ENCODE data around the gene LRP1B.
"Not testable (repeated sequence)": the region's sequence is repeated elsewhere in the genome, so short reads cannot be mapped to it uniquely, and the experiment has no call there.

LRP1B gene

DNA sequence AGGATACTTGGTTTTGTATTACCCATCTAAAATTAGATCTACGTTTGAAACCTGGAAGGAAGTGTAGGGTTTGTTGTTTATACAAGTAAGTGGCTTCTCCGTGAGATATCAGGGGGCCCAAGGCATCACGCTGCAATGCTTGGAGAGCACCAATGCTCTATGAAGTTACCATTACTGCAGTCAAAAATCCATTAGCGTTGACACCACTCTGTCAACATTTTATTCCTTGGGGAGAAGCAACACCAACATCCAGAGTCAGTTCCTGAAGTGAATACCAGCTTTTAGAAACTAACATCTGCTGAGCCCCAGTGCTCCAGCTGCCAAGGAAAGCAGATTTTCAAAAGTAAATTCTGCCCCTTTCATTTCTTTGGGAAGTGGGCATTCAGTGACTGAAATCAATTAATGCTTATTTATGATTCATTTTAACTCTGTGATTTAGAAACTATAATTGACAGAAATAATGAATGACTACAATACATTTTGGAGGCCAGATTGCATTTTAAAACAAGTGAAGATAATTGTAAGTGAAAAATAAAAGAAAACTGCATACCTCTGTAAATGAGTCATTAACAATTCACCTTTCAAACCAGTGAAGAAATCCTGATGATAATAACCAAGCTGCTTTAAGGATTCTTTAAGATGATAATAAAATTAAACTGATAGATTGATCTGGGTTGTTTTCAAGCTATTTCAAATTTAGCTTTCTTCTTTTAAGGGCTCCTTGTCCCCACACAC lies 30.5 kb downstream of the LRP1B start:
- no peak for DNase-seq

- no peak for DNase-seq
Observed at GRCh38 chr2:142097711-142098110, 33.1 kb downstream of the LRP1B start.

DNA sequence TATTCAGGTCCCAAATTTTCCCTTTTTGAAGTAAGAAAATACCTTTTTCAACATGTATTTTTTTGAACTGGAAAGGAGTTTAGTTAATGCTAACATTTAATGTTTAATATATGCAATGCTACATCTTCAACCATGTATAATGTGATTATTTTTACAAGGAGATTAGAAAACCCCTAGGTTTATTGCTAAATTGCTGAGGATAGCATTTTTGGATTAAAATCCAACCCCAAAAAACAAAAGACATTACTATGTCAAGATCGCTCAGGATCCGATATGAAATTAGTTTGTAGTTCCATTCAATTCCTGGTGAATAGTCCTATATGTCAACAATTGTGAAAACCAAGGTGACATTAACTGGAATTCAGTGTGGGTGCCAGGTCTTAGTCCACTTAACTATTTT lies 35.2 kb downstream of the LRP1B start:
- DNase-seq: no peak

GRCh38 chr2:142094233-142094632 lies 36.6 kb downstream of the LRP1B start:
- no peak for DNase-seq

DNA sequence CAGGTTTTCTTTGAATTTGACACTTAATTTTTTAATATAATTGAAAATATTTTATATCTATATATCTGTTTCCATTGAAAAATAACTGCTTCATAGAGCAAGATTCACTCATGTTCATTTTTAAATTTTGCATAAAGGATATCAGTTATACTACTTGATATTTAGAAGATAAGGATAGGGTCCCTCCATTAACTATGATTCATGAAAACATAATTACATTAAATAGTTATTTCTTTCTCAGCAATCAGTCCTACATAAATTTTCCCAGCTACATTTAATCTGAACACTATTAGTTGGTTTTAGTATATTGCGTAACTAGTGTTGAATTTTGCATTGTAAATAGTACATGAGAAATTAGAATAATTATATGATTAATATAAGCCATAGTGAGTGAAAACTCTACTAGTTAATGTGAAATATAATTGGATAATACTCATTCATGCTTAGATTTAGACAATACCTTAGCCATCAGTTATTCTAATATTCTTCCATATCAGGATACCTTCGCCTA lies 42.7 kb downstream of the LRP1B start:
- DNase-seq: no peak

- DNase-seq: not testable (repeated sequence)
Observed at GRCh38 chr2:142087585-142087984, 43.2 kb downstream of the LRP1B start.

DNA sequence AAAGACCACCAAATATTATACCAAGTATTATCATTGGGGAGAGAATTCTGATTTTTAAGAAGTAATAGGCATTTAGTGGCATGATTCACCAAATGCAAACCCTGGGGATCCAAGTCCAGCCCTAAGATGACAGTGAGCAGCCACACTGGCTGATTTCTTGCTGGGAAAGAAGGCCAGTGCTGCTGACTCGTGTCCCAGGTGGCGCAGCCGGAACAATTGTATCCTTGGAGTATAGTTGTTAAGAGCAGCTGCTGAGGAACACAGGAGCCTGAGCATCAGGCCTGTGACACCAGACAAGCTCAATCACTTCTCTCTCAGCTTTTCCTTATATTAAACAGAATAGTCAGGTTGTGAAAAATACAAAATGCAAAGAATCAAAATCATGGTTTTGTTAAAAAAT lies 48.4 kb downstream of the LRP1B start:
- no peak for DNase-seq

GRCh38 chr2:142076317-142076716 lies 54.5 kb downstream of the LRP1B start:
- DNase-seq: no peak

DNA sequence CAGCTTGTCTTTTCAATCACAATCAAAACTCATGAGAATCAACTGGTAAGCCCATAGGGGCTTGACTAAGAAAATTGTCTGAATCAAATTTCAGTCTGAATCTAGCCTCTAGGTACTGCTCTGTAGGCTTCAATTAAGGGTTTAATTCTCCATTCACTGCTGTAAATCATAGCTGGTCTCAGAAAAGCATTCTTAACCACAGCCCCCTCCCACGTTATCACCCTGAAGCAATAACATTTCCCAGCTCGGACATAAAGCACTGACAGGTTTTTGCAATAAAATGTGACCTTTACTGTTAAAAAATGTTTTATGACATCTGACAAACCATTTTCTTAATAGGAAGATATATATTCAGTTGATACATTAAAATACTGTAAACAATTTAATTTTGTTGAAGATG lies 55.0 kb downstream of the LRP1B start:
- no peak for DNase-seq

- no peak for DNase-seq
Observed at GRCh38 chr2:142069251-142069888, 61.4 kb downstream of the LRP1B start.

- no peak for DNase-seq
Observed at GRCh38 chr2:142065700-142066099, 65.1 kb downstream of the LRP1B start.

DNA sequence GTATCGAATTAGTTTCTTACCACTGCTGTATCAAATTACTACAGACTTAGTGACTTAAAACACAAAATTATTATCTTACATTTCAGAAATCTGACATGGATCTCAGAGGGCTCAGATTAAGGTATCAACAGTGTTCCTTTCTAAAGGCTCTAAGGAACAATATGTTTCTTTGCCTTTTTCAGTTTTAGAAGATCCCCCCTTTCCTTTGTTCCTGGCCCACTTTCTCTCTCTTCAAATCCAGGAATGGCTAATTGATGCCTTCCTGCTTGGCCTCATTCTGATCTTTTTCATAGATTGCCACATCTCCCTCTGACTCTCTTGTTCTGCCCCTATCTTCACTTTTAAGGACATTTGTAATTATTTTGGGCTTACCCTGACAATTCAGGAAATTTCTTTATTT lies 65.7 kb downstream of the LRP1B start:
- no peak for DNase-seq

DNA sequence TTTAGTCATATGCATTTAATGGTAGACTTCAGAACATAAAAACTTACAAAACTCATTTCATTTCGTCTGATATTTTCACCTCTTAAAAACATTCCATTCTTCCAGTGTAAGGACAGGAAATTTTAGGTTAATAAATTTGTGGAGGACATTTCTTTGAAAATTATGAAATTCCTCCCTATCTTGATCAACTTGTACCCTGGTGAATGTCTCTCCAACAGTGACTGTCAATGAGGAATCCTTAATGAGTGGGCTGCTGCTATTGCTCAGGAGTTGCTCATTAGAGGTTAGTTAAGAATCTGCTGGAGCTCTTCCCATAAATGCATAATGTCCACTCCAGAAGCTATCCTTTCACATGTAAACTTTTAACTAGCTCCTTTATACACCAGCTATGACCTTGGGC lies 69.1 kb downstream of the LRP1B start:
- no peak for DNase-seq

DNA sequence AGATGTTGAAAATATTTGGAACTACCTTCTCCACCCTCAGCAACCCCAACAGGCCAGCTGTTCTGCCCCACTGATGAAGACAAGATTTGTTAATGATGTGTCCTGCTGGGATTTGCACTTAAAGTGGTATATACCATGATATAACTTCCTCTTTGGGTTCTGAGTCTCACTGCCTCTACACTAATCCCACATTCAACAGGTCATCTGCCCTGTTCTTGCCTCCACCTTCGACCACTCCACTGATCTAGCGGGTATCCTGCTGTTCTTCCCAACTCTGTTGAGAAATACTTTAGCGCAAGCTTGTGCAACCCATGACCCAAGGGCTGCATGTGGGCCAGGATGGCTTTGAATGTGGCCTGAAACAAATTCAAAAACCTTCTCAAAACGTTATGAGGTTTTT lies 72.7 kb downstream of the LRP1B start:
- no peak for DNase-seq

GRCh38 chr2:142056784-142057183 lies 74.0 kb downstream of the LRP1B start:
- no peak for DNase-seq

DNA sequence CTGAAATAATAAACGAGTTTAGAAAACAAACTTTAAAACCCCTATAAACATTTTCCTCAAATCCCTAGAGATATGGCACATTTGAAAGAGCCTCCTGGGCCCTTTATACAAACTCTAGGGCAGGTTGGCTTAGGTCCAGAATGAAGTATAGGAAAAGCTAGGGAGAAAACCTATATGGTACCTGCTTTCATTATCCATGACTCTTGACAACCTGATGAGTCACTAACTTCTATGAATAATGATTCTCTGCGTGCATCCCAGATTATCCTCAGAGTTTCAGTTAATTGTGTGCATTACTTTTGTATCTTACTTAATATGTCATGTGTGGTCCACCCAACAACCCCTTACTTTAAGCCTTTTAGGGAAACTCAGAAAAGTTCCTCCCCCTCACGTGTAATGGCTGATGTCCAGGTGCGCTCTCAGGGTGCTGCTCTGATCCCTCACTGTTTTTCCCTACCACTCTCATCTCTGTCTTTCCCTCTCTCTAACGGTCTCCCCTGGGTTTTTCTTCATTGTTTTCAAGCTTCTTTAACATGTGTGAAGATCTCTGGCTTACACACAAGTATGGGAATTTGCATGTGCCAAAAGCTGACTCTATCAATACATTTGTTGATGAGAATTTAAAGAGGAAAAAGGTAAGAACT lies 78.5 kb downstream of the LRP1B start:
- no peak for DNase-seq

DNA sequence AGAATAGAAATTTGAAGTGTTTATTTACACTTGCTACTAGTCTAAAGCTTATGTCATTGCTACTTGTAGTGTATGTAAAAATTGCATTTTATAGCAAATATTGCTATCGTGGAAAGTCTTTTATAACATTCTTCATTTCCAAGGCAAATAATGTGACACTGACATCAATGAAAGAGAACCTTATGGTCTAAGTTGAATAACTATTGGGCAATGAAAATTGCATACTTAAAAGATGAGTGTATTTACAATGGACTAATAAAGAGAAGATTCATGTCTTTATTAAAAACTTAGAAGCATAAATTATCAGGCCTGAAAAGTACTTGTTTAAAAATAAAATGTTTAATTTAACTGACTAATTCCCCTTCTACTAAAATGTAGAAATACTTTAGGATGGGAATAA lies 82.2 kb downstream of the LRP1B start:
- no peak for DNase-seq

DNA sequence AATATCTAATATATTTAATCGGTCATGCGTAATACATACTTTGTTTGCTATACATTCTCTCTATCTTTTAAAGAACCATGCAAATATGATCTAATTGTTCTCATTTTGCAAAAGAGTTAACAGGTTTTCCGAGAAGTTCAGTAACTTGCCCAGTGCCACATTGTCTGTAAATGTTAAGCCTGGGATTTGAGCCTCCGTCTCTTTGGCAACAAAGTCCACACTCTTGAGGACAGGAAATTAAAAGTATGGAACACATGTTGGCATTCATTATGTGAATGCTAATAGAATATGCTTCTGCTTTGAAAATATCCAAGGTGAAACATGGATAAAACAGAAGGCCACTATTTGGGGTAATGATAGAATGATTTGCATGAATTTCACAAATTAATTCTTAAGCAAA lies 85.2 kb downstream of the LRP1B start:
- no peak for DNase-seq

DNA sequence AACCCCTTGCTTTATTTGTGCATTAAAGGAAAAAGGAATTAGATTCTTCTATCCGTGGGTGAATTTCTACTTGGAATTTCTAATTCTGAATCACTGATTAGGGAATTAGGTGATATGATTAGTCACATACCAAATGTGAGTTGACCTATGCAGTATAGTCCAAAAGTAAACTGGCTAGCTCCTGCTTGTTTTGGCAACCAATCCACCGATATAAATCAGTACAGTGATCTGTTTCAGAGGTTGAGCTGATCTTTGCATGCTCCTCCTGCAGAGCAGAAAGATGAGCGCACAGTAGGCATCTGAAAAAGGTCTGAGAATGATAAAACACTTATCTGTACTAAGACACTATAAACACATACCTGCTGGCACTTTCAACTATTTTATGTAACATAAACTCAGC lies 86.6 kb downstream of the LRP1B start:
- DNase-seq: no peak

GRCh38 chr2:142042536-142043199 lies 88.1 kb downstream of the LRP1B start:
- no peak for DNase-seq

GRCh38 chr2:142041996-142042395 lies 88.8 kb downstream of the LRP1B start:
- DNase-seq: no peak

DNA sequence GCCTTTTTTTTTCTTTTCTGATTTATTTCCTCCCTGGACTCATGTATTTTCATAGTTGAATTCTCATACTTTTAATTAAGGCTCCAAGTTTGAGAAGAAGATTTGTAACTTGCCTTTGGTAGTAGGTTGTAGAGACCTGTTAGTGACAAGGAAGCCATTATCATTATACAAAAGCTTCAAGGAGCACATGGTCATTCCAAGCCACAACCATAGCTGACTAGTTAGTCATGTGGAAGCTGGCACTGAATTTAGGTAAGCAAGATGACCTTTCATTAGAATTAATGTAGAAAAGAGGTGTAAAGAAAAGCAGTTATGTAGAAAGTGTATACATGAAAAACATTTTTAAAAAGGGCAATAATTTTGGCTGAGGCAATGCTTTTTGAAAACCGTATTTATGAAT lies 89.7 kb downstream of the LRP1B start:
- no peak for DNase-seq

- no peak for DNase-seq
Observed at GRCh38 chr2:142040556-142040955, 90.3 kb downstream of the LRP1B start.

DNA sequence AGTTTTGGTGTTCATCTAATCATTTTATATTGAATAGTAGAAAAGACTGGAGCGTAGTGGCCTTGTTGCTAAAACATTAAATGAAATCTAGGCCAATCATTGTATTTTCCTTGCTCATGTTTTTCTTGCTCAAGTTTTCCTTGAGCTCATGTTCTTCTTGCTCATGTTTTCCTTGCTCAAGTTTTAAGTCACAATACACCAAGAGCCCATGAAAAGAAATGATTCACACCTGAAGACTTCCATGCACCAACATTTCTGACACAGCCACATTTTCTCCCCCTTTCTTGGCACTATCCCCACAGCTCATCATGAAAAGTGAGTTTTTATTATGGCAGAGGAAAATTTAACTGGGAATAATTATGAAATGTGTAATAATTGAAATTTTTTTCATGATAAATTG lies 92.0 kb downstream of the LRP1B start:
- no peak for DNase-seq
